Putamen (tissue), 1 donor: ENCODE measurements around the gene SMC6.

Experiments used
- DNase-seq: peaks from one replicate; pipeline ENCODE4 v3.0.0-alpha.2; 2016; ENCODE audit warnings: low spot score

Gene SMC6

GRCh38 chr2:17762451-17762850 lies 8.8 kb upstream of the SMC6 start:
- no peak for DNase-seq

- DNase-seq = no peak
Observed at GRCh38 chr2:17759805-17760204, 6.2 kb upstream of the SMC6 start.

- DNase-seq = no peak
Observed at GRCh38 chr2:17758118-17758517, 4.5 kb upstream of the SMC6 start.

GRCh38 chr2:17757321-17757720 lies 3.7 kb upstream of the SMC6 start:
- DNase-seq = no peak

GRCh38 chr2:17756668-17757067 lies 3.1 kb upstream of the SMC6 start:
- DNase-seq = no peak

- DNase-seq = no peak
Observed at GRCh38 chr2:17754773-17755425, 1.3 kb upstream of the SMC6 start.

- DNase-seq = peak; percentile 32
Observed at GRCh38 chr2:17752892-17753802, 463 bp downstream of the SMC6 start.

- DNase-seq = no peak
Observed at GRCh38 chr2:17752246-17752645, 1.4 kb downstream of the SMC6 start.

- no peak for DNase-seq
Observed at GRCh38 chr2:17749753-17750438, 3.7 kb downstream of the SMC6 start.

GRCh38 chr2:17748745-17749144 lies 4.9 kb downstream of the SMC6 start:
- DNase-seq = no peak

- DNase-seq = no peak
Observed at GRCh38 chr2:17747684-17748452, 5.7 kb downstream of the SMC6 start.

GRCh38 chr2:17740203-17740602 lies 13.4 kb downstream of the SMC6 start:
- no peak for DNase-seq

- no peak for DNase-seq
Observed at GRCh38 chr2:17736989-17737388, 16.6 kb downstream of the SMC6 start.

GRCh38 chr2:17735864-17736263 lies 17.7 kb downstream of the SMC6 start:
- no peak for DNase-seq

- DNase-seq = no peak
Observed at GRCh38 chr2:17733599-17733998, 20.0 kb downstream of the SMC6 start.

- DNase-seq = no peak
Observed at GRCh38 chr2:17729880-17730279, 23.7 kb downstream of the SMC6 start.

- no peak for DNase-seq
Observed at GRCh38 chr2:17728210-17728609, 25.4 kb downstream of the SMC6 start.

- no peak for DNase-seq
Observed at GRCh38 chr2:17719562-17720371, 33.8 kb downstream of the SMC6 start.

GRCh38 chr2:17718689-17719088 lies 34.9 kb downstream of the SMC6 start:
- DNase-seq = no peak

GRCh38 chr2:17717666-17718065 lies 35.9 kb downstream of the SMC6 start:
- DNase-seq = no peak

GRCh38 chr2:17713291-17713690 lies 40.3 kb downstream of the SMC6 start:
- peak; percentile 14 for DNase-seq
